GM18951 (cell line): ENCODE data around the gene SS18L1.

ENCODE experiments used
- POLR2A ChIP-seq: IDR thresholded peaks from 4 replicates; pipeline ENCODE4 v1.6.1; 2011; ENCODE audit warnings: mild to moderate bottlenecking; ENCODE audit not compliant: insufficient read length, insufficient read depth; ENCODE audit errors: extremely low read depth
- in situ Hi-C: fragments of 300-500 bp; cut with MboI; formaldehyde crosslinking; loops from one replicate; pipeline ENCODE4 v1.12.0; 2022; ENCODE audit warnings: low sequenced_read_pairs, mixed read lengths, inconsistent platforms; ENCODE audit not compliant: unreplicated experiment

The SS18L1 gene

DNA sequence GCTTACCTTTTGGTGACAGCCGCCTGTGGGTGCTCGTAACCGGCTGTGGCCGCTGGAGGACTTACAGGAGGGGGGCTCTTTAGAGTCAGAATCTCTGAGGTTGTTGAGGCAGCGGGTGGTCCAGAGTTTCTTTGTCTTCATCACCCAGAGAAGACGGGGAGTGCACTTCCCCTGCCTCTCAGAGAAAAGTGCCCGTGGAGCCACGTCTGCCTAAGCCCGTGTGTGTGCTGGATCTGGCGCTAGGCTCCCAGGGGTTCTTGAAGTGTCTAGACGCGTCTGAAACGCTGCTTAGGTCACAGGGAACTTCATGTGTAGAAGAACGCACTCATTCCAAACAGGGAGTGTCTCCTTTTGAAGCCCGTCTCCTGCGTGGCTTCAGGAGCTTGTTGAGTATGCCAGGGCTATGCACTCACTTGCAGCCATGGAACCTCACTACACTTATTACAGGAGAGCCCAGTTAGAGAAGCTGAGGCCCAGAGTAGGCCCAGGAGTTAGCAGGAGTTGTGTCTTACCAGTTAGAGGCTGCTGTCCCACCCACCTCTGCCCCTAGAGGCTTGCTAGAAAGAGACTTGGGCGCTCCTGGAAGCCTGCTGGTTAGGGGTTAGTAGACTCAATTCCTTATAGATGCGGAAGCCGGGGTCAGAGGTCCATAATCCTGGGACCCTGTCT lies 20.0 kb upstream of the SS18L1 start:
- no peak for TF ChIP-seq POLR2A
- in situ Hi-C loops: loop anchor here (10.0 kb wide), 1 partner anchor 99 kb away; no protein-coding TSS in a partner anchor

DNA sequence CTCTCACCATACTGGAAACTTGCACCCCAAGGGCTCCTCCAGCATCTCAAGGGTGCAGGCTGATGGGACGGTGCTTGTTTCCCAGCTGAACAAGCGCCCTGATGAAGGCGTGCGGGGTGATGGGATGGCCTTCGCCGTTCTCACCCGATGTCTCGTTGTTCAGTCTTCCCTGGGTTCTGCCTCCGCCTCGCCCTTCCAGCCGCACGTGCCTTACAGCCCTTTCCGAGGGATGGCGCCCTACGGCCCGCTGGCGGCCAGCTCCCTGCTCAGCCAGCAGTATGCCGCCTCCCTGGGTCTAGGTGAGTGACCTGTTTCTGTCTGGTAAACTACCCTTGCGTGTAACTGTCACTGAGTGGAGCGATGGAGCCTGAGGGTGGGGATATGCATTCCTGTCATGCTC lies 17.4 kb upstream of the SS18L1 start:
- no peak for TF ChIP-seq POLR2A
- in situ Hi-C loops: loop anchor here (10.0 kb wide), 1 partner anchor 101 kb away; no protein-coding TSS in a partner anchor

DNA sequence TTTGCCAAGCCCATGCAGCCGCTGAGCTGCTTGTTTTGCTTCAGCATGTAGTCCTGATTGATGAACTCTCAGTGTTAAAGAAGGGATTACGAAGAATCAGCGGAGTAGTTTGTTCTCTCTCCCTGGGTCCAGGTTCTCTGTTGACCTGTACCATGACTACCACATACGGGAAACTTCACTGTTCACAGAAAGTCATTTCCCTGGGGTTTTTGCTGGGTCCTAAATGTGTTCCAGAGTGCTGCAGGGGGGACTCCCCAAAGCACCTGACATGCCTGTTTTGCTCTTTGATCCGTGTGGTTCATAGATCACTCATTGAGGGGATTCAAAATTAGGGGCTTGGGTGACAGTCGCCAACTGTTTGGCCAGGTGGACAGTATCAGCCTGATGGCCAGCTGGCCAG lies 15.8 kb upstream of the SS18L1 start:
- in situ Hi-C loops: loop anchor here (10.0 kb wide), 1 partner anchor 103 kb away; no protein-coding TSS in a partner anchor
- no peak for TF ChIP-seq POLR2A

DNA sequence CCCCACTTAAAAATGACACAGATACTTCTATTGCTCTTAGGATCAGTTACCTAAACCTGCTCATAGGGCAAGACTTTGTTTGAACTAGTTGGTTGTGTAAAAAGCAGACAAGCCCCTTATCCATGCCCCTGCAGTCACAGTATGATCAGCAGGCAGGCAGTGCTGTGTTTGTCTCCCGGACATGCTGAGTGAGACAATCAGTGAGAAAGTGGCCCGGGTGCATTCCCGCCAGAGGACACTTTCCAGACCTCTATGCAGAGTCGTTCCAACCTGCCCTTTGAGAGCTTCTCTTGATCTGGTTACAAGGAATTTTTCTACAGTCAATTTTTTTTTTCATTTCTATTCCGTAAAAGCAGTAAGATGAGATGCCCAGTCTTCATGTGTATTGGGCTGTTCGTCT lies 15.1 kb upstream of the SS18L1 start:
- no peak for TF ChIP-seq POLR2A

DNA sequence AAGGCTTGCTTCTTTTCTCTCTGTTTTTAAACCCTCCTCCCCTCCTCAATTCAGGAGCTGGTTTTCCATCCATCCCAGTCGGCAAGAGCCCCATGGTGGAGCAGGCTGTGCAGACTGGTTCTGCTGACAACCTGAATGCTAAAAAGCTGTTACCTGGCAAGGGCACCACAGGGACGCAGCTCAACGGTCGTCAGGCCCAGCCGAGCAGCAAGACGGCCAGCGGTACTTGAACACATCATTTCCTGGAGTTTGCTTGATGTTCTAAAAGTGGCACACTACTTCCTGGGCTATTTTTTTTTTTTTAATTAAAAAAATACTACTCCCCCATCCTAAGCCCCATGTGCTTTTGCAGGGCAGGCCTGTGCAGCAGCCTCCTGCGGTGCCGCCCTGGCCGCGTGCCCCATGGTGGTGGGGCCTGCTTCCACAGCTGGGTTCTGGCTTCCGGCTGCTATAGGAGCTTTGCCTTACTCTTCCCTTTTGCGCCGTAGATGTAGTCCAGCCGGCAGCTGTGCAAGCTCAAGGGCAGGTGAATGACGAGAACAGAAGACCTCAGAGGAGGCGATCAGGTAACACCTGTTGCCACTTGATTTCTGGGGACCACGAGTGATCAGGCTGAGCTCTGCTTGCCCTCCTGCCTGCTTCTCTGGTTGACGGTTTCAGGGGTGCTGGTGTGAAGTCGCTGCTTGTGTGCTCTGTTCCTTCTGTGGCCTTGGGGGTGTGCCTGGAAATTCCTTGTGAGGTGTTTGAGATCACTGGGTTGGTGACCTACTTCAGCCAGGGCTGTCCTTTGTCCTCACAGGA lies 13.6 kb upstream of the SS18L1 start:
- in situ Hi-C loops: loop anchor here (10.0 kb wide), 1 partner anchor 105 kb away; no protein-coding TSS in a partner anchor
- no peak for TF ChIP-seq POLR2A

More for the DNA sequence above, 15.1 kb upstream of the SS18L1 start:
- in situ Hi-C loops: loop anchor here (10.0 kb wide), 1 partner anchor 104 kb away; no protein-coding TSS in a partner anchor

DNA sequence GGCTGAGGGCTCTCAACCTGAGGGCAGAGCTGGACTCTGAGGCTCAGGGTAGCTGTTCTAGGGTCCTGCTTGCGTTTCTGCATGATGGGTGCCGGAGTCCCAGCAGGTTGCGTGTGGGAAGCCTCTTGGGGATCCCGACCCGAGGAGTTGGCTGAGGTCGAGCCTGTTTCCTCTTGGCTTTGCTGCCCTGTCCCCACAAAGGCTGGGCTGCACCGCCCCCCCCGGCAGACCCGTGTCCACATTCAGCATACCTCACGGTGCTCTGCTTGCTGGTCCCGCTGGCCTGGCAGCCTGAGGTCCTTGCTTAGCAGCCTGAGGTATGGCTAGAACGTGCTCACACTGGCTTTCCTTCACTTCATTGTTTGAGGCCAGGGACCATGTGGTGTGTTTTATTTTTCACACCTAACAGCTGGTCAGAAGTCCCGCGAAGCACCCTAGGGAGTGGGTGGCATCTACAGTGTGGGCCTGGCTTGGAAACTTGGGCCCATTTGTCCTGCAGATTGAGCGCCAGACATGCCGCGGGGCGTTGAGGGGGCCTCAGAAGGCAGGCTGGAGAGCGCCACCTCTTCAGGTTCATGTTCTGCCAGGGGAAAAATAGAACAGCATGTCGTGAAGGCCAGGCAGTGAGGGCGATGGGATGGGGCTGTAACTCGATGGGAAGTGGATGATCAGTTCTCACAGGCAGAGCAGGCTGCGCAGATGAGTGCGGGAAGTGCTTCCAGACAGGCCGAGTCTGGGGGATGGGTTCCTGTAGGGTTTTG lies 11.8 kb upstream of the SS18L1 start:
- in situ Hi-C loops: no loop called here
- TF ChIP-seq POLR2A: no peak

DNA sequence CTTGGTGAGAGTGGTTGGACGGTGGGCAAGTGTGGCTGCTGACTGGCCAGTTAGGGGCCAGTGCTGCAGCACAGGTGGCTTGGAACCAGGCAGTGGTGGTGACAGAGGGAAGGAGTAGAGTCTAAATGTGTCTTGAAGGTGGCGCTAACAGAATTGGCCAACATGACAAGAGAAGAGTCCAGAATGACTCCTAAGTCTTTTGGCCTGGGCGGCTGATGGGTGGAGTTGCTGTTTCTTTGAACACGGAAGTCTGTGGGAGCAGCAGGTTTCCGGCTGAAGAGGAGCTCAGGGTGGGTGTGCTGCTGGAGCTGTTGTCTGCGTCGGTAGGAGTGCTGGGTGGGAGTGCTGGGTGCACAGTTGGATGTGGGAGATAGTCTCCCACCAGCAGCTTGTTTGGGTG lies 11.1 kb upstream of the SS18L1 start:
- in situ Hi-C loops: no loop called here
- TF ChIP-seq POLR2A: no peak

DNA sequence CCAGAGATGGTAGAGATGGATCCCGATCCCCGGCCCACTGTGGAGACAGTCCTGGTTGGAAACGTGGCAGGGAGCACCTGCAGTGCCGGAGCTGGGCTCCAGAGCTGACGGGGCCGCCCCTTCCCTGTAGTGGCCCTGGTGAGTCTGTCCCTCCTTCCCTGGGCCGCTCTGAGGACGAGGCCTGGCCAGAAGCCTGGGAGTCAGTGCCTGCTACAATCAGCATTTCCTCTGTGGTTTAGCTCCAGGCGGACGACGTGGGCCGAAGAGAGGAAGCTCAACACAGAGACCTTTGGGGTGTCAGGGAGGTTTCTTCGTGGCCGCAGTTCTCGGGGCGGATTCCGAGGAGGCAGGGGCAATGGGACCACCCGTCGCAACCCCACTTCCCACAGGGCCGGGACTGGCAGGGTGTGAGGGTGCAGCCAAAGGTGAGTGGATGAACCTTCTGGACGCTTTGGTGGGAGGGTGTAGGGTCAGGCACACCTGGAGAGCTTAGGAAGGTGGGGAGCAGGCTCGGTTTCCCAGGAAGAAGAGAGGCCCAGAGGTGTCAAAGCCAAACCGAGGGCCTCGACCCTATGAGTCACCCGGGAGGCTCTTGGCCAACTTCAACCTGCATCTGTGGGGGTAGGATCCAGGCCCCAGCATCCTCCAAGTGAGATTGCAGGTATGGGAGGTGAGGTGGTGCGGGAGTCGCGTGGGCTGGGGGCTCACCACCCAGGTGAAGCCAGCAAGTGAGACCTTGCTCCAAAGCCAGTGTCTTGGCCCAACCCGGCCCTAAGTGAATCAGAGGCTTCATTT lies 10.3 kb upstream of the SS18L1 start:
- in situ Hi-C loops: no loop called here
- TF ChIP-seq POLR2A: no peak

DNA sequence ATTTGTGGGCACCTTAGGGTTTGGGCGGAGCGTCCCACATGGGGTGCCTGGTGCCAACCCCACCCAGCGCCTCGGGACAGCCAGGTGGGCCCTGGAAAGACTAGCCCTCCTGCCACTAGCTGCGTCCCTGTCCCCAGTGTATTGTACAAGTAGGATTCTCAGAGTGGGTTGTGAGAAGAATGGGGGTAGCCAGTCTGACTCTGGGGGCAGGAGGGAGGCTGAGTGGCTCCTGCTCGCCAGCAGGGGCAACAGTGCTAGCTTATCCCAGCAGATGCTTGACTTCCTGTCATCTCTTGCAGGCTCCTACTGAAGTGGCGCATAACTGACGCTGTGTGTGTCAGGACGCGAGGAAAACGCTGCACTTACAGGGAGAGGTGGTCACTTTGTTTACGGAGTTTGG lies 9.7 kb upstream of the SS18L1 start:
- in situ Hi-C loops: no loop called here
- peak; percentile 15 for TF ChIP-seq POLR2A

DNA sequence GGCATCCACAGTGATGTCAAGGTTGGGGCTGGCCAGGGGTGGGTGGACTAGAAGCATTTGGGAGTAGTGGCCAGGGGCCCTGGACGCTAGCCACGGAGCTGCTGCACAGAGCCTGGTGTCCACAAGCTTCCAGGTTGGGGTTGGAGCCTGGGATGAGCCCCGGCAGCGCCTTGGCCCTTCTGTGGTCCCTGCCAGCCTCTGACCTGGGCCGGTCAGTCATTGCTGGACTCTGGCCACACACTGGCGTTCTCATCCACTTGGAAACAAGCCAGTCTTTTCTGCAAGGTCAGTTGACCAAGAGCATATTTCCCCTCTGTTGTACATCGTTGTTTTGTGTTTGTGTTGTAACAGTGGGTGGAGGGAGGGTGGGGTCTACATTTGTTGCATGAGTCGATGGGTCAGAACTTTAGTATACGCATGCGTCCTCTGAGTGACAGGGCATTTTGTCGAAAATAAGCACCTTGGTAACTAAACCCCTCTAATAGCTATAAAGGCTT lies 8.8 kb upstream of the SS18L1 start:
- TF ChIP-seq POLR2A: no peak
- in situ Hi-C loops: no loop called here

DNA sequence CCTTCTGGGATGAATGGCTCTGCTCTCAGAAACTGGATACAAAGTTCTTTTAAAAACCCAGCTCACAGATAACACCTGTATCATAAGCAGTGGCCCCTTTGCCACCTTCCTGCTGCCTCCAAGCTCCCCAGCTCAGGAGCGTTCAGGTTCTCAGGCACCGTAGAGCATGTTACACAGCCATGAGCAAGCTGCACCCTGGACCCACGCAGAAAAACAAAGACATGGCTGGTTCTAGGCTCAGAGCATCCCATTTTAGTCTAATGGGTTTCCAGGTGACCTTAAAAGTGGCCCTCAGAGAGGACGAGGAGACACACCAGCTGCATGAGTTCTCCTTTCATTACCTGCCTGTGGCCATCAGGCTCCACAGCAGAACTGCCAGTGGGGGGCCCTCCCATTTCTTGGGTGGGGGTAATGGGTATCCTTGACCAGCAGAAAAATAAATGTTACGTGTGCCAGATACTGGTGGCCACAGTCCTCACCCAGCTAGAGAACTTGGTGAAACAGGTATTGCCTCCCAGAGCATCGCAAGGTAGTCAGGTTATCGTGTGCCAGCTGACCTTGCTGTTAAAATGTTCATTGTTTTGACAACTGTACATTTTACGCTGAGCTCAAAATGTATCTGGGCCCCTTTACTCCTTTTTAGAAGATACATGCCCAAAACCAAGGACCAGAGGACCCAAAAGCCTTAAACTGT lies 7.8 kb upstream of the SS18L1 start:
- no peak for TF ChIP-seq POLR2A
- in situ Hi-C loops: no loop called here

DNA sequence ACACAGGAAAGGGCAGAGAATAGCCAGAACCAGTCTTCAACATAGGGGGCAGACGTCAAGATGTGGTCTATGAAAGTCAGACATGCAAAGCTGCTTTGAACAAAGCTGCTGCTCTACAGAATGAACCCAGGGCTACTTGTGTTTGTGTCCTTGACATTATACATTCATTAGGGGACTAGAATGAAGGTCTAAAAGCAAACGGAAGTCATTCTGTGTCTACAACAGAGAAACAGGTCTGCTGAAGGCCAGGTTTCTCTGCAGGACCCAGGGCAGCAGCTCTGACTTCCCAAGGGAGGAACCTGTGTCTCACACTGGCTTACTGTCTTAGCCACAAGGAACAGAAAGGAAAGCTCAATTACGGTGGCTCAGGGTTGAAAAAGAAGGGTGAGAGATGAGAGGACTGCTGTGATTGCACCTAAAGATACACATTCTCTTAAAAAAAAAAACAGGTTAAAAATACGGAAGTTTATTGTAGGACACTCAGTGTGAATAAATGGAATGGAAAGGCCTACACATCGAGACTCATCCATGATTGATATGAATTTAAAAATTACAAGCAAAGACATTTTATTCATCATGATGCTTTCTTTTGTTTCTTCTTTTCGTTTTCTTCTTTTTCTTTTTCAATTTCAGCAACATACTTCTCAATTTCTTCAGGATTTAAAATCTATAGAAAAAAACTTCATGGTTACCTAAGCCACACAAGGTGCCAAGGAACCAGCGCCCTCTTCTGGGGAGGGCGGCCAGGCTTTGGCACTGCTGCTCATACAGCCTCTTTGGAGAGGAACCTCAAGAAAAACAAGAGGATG lies 7.1 kb upstream of the SS18L1 start:
- in situ Hi-C loops: no loop called here
- TF ChIP-seq POLR2A: no peak

DNA sequence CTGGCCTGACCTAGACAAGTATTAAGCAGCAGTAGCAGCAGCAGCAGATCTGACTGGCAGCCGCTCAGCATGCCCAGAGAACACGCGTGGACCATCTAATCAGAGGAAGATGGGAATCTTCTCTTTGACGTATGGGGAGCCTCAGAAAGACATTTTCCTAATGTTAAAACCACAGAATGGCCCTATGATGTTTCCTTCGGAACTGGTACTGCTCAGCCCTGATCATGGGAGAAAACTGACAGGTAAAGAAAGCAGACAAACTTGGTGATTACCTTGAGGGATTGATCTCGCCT lies 6.5 kb upstream of the SS18L1 start:
- in situ Hi-C loops: no loop called here
- TF ChIP-seq POLR2A: no peak
